ENCODE measurements around the gene PRLR.

DNA sequence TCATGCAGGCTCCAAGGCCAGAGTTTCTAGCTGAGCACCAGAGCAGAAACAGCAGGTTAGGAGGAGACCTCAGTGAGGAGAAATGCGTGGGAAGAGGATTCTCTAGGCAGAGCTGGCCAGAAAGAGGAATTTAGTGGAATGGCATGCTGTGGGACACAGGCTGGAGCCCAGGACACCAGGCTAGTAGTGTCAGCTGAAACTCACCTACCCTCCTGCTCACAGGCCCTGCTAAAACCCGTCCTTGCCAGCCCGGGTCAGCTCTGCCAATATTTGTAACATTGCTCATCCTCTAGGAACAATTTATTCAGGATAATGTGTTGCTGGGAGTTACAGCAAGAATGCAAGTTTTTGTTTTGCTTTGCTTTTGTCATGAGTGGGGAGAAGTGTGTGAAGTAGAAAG lies 142.3 kb downstream of the PRLR start:
- TF ChIP-seq, protein P1, sequence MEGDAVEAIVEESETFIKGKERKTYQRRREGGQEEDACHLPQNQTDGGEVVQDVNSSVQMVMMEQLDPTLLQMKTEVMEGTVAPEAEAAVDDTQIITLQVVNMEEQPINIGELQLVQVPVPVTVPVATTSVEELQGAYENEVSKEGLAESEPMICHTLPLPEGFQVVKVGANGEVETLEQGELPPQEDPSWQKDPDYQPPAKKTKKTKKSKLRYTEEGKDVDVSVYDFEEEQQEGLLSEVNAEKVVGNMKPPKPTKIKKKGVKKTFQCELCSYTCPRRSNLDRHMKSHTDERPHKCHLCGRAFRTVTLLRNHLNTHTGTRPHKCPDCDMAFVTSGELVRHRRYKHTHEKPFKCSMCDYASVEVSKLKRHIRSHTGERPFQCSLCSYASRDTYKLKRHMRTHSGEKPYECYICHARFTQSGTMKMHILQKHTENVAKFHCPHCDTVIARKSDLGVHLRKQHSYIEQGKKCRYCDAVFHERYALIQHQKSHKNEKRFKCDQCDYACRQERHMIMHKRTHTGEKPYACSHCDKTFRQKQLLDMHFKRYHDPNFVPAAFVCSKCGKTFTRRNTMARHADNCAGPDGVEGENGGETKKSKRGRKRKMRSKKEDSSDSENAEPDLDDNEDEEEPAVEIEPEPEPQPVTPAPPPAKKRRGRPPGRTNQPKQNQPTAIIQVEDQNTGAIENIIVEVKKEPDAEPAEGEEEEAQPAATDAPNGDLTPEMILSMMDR (IDR thresholded peaks at IDR 0.05; ENCODE audit: low read depth, low read length, missing input control) = no peak
- TF ChIP-seq JUND (IDR thresholded peaks at IDR 0.05) (no peak), GABPA (IDR thresholded peaks at IDR 0.05 in 1 of 2, conservative IDR thresholded peaks at IDR 0.05 in 1 of 2) (no peak), REST (IDR thresholded peaks at IDR 0.05) (no peak), TAF1 (conservative IDR thresholded peaks at IDR 0.05) (no peak), SP1 (IDR thresholded peaks at IDR 0.05) (no peak), RAD21 (IDR thresholded peaks at IDR 0.05) (peak; percentile 10 to 22)

All from liver (tissue), 3 donors.